HG03432 (cell line): ENCODE results near the gene CCDC134.
"Not testable (repeated sequence)": the region's sequence is repeated elsewhere in the genome, so short reads cannot be mapped to it uniquely, and the experiment has no call there.

Experiments used
- ATAC-seq: cut with Tn5 transposase; IDR thresholded peaks from one replicate; pipeline ENCODE4 v1.9.1; 2021; ENCODE audit warnings: mild to moderate bottlenecking, moderate library complexity; ENCODE audit not compliant: unreplicated experiment

CCDC134 gene

DNA sequence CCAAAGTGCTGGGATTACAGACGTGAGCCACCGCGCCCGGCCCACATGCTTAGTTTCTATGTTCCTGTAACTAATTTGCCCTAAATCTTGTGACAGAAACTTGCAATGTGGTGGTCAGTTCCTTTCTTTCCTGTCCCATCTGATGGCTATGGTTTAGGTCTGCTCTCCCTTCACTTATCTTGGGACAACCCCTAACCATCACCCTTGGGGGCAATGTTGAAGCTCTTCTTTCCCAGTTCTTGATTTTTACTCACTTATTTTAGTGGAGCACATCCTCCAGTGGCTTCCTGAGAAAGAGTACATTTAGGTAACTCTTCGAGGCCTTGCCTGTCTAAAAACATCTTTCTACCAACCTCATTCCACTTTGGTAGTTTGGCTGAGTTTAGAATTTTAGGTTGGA lies 39.7 kb downstream of the CCDC134 start:
- no peak for ATAC-seq

DNA sequence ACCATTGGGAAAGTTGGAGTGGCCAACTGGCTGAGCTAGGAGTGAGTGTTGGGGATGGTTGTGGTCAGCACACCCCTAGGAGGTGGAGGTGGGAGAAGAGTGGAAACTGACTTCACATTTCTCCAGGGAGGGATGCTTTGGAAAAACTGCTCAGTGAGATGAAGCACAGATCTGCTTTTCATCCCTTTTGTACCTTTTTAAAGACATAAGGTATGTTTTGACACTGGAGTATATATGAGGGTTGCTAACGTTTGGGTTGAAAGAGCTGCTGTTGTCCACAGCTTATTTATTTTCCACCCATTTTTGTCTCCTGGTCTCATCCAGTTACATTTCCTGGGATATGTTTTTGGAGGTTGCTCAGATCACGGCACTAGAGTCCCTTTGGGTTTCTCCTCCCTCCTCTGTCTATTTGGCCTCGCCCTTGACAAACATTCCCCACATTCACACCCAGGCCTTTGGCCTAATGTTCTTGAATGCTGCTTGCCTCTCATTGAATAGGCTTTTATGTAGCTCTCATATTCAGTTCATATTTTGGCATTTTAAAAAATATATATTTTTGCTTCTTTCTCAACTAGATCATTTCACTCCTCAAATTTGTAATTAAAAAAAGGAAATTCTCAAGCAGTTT lies 40.7 kb downstream of the CCDC134 start:
- no peak for ATAC-seq

DNA sequence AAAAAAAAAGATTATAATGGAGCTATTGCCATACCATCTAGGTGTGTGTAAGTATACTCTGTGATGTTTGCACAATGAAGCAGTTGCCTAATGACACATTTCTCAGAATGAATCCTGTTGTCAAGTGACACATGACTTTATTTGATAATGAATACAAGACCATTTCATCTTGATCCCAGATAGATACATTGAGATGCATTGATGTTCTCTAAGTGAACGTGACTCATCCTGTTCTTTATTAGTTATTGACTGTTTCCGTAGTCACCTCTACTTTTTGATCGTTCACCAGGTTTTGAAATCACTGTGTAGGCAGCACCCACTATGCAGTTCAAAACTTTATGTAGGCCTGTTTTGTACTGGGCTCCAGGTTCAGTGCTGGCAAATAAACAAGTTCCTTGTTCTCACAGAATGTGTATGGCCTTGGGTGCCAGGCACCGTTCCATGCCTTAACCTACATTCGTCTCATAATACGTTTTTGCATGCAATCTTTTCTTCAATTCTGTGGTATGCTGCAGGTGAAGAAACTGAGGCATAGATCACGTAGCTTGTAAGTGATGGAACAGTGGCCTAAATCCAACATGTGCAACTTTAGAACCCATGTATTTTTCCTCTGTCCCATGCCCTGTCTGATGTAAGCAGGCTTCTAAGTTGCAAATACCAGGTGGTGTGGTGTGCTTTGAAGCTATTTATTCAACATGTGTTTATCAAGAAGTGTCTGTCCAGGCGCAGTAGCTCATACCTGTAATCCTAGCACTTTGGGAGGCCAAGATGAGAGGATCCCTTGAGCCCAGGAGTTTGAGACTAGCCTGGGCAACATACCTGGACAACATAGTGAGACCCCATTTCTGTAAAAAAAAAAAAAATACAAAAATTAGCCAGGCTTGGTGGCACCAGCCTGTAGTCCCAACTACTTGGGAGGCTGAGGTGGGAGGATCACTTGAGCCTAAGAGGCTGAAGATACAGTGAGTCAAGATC lies 42.8 kb downstream of the CCDC134 start:
- ATAC-seq = no peak

DNA sequence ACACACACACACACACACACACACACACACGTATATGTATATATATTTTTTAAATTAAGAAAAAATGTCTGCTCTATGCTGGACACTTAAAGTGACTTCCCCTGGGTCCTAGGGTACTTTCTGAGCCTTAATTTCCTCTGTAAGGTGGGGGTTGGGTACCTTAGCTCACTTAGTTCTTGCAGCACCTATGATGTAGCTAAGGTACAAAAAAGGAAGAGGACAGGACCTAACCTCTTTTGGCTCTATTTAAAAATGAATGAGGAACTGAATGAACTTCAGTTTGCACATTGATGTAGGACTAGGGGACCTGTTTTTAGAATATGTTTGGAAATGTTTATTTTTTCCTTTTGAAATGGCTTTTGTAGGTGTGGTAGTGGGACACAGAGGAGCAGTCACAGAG lies 43.6 kb downstream of the CCDC134 start:
- ATAC-seq = no peak

DNA sequence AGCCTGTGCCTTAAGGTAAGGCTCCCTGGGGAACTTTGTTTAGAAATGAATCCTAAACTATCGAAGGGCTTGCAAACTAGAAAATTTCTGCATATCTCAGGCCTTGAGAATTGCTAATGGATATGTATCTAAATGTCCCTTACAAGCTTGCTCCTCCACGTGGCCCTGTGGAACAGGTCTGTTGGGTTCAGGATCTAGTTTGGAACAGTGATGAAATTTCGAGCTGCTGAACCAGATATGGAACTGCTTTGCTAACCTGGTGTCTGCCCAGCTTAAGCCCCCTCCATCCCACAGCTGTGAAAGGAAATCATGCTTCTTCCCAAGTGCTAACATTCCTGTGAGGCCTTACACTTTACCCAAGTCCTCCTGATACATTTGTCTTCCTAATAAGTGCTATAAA lies 44.0 kb downstream of the CCDC134 start:
- no peak for ATAC-seq

DNA sequence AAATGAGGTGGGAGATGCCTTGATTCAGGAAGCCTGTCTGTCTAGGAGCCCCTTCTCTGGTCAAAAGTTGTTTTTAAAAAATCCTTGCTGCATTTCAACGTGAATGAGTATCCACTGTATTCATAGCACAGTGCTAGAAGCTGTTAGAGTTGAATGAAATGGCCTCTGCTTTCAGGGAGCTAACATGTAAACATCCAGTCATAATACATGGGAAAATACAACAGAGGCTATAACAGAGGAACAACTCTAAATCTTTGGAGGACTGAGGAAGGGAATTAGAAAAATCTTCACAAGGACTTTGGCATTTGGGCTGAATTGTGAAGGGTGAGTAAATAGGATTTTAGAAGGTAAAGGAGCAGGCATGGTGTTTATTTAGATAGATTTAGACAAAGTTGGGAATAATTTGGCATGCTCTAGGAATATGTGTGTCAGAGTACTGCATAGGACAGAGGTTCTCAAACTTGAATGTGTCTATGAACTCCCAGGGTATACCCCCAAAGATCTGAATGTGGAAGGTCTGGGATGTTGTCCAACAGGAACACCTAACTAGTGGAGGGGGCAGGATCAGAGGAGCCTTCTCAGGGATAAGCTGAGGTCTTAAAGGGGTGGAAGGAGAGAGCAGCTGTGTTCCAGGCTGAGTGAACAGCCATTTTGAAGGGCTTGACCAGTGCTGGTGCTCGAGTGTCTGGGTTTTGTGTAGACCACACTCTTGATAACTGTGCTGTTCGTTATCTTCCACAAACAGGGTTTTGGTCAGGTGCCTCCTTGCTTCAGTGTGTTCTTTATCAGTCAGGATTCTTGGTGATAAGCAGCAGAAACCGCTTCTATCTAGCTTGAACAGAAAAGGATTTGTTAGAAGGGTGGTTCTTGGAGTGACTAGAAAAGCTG lies 45.1 kb downstream of the CCDC134 start:
- ATAC-seq = no peak

DNA sequence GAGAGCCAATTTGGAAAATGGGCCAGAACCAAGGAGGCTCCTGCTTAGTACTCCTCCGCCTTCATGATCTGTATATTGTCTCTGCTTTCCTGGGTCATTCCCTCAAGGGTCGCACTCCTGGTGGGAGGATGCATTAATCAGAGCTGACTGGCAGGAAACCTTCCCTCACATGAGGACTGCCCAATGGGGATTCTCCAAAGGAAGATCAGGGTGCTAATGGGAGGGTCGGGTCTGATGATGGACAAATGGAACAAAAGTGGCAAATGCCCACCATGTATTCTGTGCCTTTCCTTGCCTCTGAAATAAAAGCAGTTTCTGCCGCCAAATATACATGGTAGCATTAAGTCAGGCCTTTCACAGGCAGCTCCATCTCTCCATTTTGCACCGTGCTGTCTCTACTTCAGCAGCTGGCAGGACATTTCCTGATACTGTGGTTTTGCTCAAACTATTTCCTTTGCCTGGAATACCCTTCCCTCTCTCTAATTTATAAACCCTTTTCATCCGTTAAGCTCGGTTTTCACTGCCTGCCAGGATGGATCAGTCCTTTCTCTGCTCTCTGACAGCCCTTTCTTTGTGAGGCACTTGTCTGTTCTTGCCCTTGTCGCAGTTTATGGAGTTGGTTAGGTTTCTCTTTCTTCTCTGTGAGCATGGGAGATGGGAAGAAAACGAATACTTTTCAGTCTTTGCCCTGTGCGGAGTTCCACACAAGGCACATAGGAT lies 45.9 kb downstream of the CCDC134 start:
- no peak for ATAC-seq

DNA sequence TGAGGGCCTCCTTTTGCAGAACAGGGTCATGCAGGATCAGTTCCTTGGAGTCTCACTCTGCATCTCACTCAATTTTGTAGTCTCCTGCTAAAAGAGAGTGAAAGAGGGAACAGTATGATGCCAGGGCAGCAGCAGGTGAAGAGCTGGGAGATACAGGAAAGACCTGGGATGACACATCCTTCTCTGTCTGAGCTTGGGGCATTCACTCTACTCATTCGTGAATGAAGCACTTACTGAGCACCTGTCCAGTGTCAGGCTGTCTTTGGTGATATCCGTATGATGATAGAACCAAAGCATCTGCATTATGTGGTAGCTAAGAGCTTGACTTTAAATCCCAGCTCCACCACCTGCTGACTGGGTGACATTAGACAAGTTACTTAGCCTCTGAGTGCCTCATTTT lies 46.8 kb downstream of the CCDC134 start:
- ATAC-seq = no peak

DNA sequence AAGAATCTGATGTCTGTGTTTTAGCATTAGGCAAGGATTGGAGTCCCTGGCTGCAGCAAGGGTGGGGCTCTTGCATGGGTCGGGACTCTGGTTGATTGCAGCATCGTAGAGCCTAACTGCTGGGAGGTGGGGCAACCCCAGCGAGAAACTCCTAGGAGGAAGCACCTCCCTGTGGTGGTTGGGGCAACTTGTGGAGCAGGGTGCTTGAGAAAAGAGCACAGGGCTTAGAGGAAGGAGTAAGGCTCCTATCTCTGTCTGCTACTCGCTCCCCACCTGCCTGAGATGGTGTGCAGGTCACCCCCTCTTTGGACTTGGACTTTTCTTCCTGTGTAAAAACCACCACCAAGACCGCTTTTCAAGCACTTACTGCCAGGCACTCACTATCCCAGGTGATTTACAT lies 48.0 kb downstream of the CCDC134 start:
- ATAC-seq = no peak

DNA sequence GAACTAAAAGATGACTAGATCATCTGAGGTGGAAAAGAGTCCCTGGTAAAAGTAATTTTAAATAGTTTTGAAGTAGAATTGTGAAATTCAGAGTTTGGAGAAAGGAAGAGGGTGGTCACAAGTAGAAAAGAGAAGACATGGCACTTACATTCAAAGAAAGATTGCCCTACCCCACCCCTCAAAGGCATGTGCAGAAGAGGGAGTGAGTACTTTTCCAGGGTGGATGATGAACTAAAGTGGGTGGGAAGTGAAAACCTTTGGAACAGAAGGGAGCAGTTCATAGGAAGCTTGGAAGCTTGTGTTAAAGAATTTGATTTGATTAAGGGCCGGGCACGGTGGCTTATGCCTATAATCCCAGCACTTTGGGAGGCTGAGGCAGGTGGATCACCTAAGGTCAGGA lies 56.0 kb downstream of the CCDC134 start:
- ATAC-seq = no peak

DNA sequence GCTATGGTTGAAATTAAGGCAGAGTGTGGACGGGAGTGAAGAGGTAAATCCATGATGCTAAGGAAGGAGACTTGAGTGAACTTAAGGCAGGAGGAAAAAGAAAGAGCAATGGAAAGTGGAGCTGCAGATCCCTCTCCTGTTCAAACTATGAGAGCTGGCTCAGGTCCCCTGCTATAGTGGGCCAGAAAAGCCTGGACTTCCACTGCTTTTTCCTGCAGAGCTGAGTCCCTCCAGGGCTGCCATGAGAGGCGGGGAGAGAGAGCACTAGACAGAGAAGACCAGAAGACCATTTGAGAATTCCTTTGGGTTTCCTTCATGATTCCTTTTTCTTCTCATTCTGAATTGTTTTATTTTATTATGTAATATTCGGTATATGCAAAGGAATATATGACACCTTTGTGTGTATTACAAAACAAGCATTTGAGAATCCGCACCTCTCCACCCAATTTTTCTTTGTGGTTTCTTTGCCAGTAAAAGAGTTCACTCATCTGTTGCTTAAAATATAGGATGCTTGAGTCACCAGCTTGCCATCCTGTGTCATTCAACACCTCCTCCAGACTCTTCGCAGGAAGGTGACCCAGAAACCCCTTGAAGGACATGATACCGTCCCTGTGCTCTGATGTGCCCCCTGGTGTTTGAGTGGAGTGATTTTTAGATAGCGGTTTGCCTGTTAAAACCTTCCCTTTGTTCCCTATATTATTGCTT lies 56.8 kb downstream of the CCDC134 start:
- ATAC-seq = no peak

DNA sequence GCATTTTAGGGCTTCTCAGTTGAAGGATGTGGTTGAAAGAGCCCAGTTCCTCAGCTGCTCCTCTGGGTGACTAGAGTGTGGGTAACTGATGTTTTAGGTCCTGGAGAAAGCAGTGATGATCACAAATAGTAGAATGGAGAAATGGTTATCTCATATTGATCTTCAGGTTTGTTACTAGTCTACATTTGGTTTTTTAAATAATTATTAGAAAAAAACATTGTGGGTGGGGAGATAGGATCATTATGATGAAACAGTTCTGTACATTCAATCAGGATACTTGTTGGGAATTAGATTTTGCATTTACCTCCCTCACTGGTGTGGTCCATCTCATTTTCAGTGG lies 57.4 kb downstream of the CCDC134 start:
- no peak for ATAC-seq

DNA sequence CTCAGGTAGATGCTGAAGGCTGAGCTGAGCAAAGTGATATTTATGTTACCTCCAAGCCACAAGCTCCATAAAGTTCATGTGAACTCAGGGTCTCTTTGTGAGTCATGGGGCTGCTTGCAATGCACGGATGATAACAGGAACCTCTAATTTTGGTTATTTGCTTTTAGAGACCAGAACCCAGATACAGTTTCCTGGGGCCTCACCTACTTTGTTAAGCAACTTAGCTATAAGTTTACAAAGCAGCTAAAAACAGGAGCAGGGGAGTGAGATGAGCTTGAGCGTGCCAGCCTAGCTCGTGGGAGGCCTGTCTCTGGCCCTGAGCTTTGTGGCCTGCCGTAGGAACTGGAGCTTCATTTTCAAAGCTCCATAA lies 61.7 kb downstream of the CCDC134 start:
- ATAC-seq = peak; percentile 53

DNA sequence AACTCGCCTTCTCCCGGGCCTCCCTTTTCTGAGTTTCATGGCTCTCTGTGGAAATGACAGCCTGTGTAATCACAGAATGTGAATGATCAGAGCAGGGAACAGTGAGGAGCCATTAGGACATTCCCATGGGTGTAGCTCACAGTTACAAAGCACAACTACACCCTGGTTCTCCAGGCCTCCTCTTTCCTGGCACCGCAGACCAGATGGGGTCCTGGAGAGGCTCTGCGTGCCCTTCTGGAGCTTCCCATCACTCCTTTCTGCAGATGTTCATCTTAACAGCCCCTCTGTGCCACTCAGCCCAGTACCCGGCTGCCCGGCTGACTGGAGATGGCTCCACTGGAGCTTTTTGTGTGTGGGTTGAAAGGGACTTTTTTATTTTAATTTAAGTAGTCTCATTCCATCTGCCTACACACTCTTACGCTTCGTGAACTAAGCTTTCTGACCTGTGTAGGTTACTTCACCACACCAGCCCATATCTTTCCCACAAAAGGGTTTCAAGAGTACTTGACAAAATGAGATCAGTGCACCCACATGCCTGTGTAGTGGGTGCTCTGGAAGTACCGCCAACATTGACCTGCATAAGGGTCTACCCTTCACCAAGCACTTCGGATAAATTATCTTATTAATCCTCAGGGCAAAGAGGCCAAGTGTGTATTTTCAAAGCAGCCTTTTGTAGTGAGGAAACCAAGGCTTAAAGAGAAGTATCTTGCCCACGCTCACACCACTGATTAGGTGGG lies 62.2 kb downstream of the CCDC134 start:
- peak; percentile 63 for ATAC-seq

DNA sequence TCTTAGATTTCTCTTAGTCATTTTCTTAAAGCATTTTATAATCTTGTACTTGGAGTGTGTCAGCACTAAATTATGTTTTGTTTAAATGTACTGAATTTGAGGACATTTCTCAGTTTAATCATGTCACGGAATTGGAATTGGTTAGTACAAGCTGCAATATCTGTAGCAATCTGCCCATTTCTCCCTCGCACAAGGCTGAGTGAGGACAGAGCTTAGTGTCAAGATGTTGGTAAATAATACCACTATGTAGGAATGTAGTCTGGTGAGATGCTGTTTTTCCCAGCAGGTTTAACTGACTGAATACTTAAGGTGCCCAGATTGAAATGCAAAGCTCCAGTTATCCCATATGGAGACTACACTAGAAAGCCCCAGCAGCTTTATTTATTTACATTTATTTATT lies 63.0 kb downstream of the CCDC134 start:
- ATAC-seq = no peak

DNA sequence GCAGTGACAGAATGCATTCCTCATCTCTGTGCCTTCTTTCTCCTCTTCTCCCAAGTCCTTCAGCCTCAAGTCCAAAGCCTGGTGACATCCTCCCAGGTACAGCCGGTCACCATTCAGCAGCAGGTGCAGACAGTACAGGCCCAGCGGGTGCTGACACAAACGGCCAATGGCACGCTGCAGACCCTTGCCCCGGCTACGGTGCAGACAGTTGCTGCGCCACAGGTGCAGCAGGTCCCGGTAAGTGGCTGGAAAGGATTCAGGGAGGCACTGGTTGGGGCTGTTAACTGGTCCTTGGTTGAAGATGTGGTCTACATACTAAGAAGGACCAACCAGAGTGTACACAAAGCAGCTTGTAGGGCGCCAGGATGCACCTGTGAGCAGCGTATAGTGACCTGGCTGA lies 68.1 kb downstream of the CCDC134 start:
- ATAC-seq = no peak

DNA sequence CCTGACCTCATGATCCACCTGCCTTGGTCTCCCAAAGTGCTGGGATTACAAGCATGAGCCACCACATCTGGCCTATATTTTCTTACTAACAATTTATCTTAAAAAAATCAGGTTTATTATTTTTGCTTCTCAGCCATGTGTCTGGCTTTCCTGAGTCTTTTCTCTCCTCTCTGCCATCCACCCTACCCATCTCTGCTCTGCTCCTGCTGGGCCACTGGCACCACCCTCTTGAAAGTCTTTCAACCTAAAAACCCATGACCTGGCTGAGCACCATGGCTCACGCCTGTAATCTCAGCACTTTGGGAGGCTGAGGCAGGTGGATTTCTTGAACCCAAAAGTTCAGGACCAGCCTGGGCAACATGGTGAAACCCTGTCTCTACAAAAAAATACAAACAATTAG lies 69.6 kb downstream of the CCDC134 start:
- not testable (repeated sequence) for ATAC-seq

DNA sequence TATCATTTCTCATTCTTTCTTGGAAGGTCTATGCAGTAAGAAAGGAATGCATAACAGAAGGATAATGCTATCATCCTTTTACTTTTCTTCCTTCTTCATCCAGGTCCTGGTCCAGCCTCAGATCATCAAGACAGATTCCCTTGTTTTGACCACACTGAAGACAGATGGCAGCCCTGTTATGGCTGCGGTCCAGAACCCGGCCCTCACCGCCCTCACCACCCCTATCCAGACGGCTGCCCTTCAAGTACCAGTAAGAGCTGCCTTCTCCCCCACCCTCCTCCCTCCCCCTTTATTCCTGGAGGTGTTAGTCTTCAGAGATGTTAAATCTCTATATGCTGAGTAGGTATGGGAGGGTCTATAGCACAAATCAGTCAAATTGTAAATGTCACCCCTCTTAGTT lies 70.3 kb downstream of the CCDC134 start:
- ATAC-seq = no peak

DNA sequence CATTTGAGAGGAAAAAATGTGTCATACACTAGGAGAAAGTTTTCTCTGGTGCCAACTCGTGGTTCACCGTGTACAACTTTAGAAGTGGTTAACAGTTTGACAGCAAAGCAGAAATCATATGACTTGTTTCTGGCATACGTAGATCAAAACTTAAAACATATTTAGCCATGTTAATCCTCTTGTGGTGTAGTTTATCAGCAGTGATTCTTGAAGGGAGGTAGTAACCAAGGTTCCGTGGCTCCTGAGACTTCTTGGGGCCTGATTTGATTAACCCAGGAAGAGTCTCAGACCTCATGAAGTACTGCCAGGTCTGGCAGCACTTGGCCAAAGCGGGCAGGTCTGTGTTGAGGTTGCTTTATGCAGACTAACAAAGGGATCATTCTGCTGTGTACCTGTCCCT lies 72.9 kb downstream of the CCDC134 start:
- ATAC-seq = no peak

DNA sequence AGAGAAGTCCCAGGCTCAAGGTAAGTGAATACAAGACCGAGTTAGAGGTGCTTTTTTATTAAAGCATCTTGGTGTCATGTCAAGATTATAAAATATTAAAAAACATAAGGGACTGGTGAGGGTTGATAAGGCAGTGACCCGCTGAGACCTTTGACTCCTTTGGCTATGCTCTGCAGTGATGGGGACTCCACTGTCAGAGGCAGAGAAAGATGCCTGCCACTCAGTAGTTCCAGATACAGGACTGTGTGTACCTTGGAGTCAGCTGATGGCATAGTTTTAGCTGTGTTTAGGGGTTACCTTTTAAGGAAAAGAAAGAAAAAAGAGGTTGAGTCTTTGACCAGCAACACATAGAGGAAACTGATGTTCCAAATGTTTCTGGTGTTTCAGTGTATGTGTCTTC lies 73.6 kb downstream of the CCDC134 start:
- no peak for ATAC-seq
